Measurements from ENCODE around the gene ALDH3A1.

ALDH3A1 gene

GRCh38 chr17:19703106-19703827 lies 44.8 kb downstream of the ALDH3A1 start:
- no peak overlapping the region for H3K4me3 ChIP-seq (replicated peaks; ENCODE audit: low read depth, low read length)
- DNase-seq (ENCODE audit: extremely low read depth, low read depth): no peak
- TF ChIP-seq CTCF (IDR thresholded peaks at IDR 0.05; ENCODE audit: low read depth, low read length, missing control alignments): no peak

DNA sequence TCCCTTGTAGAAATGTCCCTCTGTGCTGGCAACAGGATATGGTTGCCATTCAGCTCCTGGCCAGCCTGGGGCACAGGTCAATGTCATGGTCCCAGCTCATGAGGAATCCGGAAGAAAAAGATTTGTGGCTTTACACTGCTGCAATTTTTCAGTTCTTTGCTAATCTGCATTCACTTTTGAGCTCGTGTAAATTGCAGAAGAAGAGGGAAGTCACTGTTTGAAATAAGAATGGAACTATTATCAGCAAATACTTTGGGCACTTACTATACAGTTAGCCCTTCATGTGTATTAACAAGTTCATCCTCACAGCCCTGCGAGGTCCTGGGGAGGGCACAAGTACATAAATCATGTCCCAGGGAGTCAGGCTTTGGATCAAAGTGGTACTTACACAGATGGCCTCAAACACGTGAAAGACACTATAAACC lies 45.9 kb downstream of the ALDH3A1 start:
- TF ChIP-seq CTCF (IDR thresholded peaks at IDR 0.05; ENCODE audit: low read depth, low read length, missing control alignments): no peak
- no peak overlapping the region for H3K4me3 ChIP-seq (replicated peaks; ENCODE audit: low read depth, low read length)
- no peak for DNase-seq (ENCODE audit: extremely low read depth, low read depth)

Data from HFF-Myc (cell line).